Esophagus muscularis mucosa (tissue), 4 donors: ENCODE results near the gene CIC. TPM values are rescaled to one million over a fixed set of nuclear protein-coding genes. Genes with fewer than 3 reads are reported as not detected.

Experiments
- DNase-seq: peaks from one replicate; pipeline ENCODE4 v3.0.0-alpha.2; 2017; ENCODE audit errors: extremely low spot score
- H3K27ac ChIP-seq, 4 donors: fragments of 200-600 bp; sonication (generic); replicated peaks in 1 of 4; 1 replicate in 3 of 4; 2 replicates in 1 of 4; pipeline ENCODE4 v1.5.1; 2016 to 2019; ENCODE audit warnings: mild to moderate bottlenecking in 1 of 4
- H3K27me3 ChIP-seq, 4 donors: fragments of 200-600 bp; sonication (generic); one replicate each; pipeline versions ENCODE4 v1.5.1 to v1.6.0; 2016 to 2019
- H3K36me3 ChIP-seq, 4 donors: fragments of 200-600 bp; sonication (generic); one replicate each; pipeline ENCODE4 v1.5.1; 2016 to 2019
- H3K4me1 ChIP-seq, 4 donors: fragments of 200-600 bp; sonication (generic); one replicate each; pipeline ENCODE4 v1.5.1; 2016 to 2019
- H3K4me3 ChIP-seq, 4 donors: fragments of 200-600 bp; sonication (generic); 1 replicate in 2 of 4; 2 replicates in 2 of 4; pipeline ENCODE4 v1.5.1; 2016 to 2019; ENCODE audit warnings: mild to moderate bottlenecking in 4 of 4, moderate library complexity in 1 of 4
- H3K9me3 ChIP-seq, 4 donors: fragments of 200-600 bp; sonication (generic); 1 replicate in 3 of 4; 2 replicates in 1 of 4; pipeline ENCODE4 v1.5.1; 2016 to 2019
- EP300 ChIP-seq: sonication (generic); formaldehyde crosslinking; IDR thresholded peaks from one replicate; pipeline ENCODE4 v1.6.1; 2017; ENCODE audit warnings: antibody characterized with exemption
- POLR2A ChIP-seq: fragments of 450-650 bp; IDR thresholded peaks from one replicate; pipeline ENCODE4 v1.6.1; 2017; ENCODE audit warnings: antibody characterized with exemption, moderate library complexity, mild to moderate bottlenecking, low read depth
- POLR2AphosphoS5 ChIP-seq, 2 donors: sonication (generic); formaldehyde crosslinking; IDR thresholded peaks; one replicate each; pipeline ENCODE4 v1.6.1; 2017; ENCODE audit warnings: antibody characterized with exemption in 2 of 2
- WGBS: methylation state at CpG from one replicate; pipeline ENCODE4 v1.1.5; 2018; 5-methylcytosine and 5-hydroxymethylcytosine counted together
- intact Hi-C: fragments of 100-400 bp; cut with DNase I; formaldehyde crosslinking; loops from one replicate; pipeline ENCODE4 v1.15.1; 2023
- total RNA-seq, 4 donors: library from RNA; depleted of rRNA; stranded (reverse); fragments of >200 nt; gene quantifications; one replicate each; pipeline versions ENCODE4 v1.1.0 to v1.2.1, GENCODE V29; 2016
- TF ChIP-seq, protein P1 (sequence below), 3 experiments: fragments of 200-600 bp in 2 of 3; fragments of 450-650 bp in 1 of 3; sonication (generic) in 2 of 3; IDR thresholded peaks; one replicate each; pipeline ENCODE4 v1.5.1; 2017 to 2019; ENCODE audit warnings: antibody characterized with exemption in 3 of 3, mild to moderate bottlenecking in 2 of 3, moderate library complexity in 1 of 3

CIC gene
- total RNA-seq, 4 donors from 2014 or later: 37.8 to 74.2 (median 56.3) TPM

DNA sequence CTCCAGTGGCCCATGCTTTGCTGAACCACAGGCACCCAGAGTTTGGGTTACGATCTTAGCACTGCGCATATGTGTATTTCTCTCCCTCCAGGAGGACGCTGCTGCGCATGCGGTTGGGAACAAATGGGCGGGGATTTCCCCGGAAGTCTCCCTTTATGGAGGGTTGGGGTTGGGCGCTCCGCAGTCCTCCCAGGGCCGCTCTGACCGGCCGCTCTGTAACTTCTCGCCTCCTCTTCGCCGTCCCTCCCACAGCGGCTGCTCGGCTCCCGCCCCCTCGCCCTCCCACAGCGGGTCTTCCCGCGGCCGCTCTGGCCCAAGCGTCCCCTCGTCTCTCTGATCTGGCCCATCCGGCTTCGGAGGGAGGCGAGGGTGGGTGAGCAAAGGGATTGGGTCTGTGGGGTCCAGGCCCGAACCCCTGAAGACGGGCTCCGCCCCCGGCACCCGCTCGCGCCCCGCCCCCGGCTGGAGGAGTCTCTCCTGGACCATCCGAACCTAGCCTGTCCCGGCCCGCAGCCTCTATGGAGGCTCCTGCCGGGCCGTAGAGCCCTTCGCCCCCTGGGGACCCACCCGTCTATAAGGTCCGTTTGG lies 56.4 kb downstream of the CIC start, which contains the start of gene MEGF8:
TSS of gene MEGF8 (plus strand) at position 328 of the 588 bp plus-strand sequence. CDS start 609 bp downstream, outside the sequence.
- H3K4me1 ChIP-seq: peaks cover 31 to 48% (median 43%) of the 10 kb centered on the region in 4 donors
- no peaks in the 10 kb centered on the region for H3K9me3 ChIP-seq
- WGBS: no CpG with 5 or more reads among the region's 45 CpGs
- DNase-seq: peak; percentile 99
- peak within 1 kb of the TSS; percentile 89 to 97 (median 92) for H3K4me3 ChIP-seq
- H3K27ac ChIP-seq: peak within 1 kb of the TSS; percentile 76 to 81 (median 80)
- TF ChIP-seq EP300: no peak
- TF ChIP-seq POLR2AphosphoS5 (IDR thresholded peaks at IDR 0.05): peak; percentile 84 to 96
- TF ChIP-seq, protein P1, sequence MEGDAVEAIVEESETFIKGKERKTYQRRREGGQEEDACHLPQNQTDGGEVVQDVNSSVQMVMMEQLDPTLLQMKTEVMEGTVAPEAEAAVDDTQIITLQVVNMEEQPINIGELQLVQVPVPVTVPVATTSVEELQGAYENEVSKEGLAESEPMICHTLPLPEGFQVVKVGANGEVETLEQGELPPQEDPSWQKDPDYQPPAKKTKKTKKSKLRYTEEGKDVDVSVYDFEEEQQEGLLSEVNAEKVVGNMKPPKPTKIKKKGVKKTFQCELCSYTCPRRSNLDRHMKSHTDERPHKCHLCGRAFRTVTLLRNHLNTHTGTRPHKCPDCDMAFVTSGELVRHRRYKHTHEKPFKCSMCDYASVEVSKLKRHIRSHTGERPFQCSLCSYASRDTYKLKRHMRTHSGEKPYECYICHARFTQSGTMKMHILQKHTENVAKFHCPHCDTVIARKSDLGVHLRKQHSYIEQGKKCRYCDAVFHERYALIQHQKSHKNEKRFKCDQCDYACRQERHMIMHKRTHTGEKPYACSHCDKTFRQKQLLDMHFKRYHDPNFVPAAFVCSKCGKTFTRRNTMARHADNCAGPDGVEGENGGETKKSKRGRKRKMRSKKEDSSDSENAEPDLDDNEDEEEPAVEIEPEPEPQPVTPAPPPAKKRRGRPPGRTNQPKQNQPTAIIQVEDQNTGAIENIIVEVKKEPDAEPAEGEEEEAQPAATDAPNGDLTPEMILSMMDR (IDR thresholded peaks at IDR 0.05): peak; percentile 85 to 92 (median 91)
- no peak for TF ChIP-seq POLR2A
- no peaks in the 10 kb centered on the region for H3K36me3 ChIP-seq
- intact Hi-C loops: loop anchor here (5.0 to 10.0 kb wide), 2 partner anchors 72 to 191 kb away; partner anchors contain the start of gene POU2F2
- peaks cover 9 to 33% (median 19%) of the 10 kb centered on the region in 4 donors for H3K27me3 ChIP-seq

DNA sequence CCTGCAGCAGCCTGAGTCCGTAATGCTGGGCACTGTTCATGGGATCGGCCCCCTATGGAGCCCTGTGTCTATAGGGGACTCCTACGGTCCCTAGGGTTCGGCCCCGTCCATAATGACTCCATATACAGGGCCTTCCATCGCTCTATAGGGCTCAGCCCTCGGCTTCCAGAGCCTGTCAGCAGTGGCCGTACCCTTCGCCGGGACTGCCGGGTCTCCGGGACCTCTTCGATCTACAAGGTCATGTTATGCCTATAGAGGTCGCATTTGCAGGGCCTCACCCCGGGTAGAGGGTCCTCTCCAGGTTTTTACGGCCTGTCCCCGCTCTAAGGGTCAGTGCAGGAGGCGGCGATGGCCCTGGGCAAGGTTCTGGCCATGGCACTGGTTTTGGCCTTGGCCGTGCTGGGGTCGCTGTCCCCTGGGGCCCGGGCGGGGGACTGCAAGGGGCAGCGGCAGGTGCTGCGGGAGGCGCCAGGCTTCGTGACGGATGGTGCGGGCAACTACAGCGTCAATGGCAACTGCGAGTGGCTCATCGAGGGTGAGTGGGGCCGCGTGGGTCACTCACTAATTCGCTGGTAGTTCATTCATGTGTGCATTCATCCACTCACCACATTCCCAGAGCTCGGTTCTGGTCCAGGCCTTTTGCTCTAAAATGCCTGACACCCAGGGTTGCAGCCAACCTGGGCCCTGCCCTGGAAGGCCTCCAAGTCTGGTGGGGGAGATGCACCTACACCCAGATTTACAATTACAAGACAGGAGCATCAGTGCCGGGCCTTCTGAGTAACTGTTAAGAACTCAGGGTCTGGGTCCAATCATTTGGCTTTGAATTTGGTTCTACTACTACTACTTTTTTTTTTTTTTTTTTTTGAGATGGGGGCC lies 57.1 kb downstream of the CIC start:
- intact Hi-C loops: loop anchor here (5.0 to 10.0 kb wide), 2 partner anchors 71 to 191 kb away; partner anchors contain the start of gene POU2F2
- WGBS: 13% methylated on average over 6 of the region's 37 CpGs
- peak overlapping the region; percentile 76 to 81 (median 80) for H3K27ac ChIP-seq
- no peaks in the 10 kb centered on the region for H3K36me3 ChIP-seq
- H3K9me3 ChIP-seq: no peaks in the 10 kb centered on the region
- peak overlapping the region; percentile 89 to 97 (median 92) for H3K4me3 ChIP-seq
- peaks cover 31 to 54% (median 43%) of the 10 kb centered on the region in 4 donors for H3K4me1 ChIP-seq
- no peak for DNase-seq
- TF ChIP-seq, protein P1 (IDR thresholded peaks at IDR 0.05): no peak
- TF ChIP-seq EP300 (no peak), POLR2AphosphoS5 (IDR thresholded peaks at IDR 0.05) (no peak), POLR2A (no peak)
- peaks cover 9 to 33% (median 19%) of the 10 kb centered on the region in 4 donors for H3K27me3 ChIP-seq

DNA sequence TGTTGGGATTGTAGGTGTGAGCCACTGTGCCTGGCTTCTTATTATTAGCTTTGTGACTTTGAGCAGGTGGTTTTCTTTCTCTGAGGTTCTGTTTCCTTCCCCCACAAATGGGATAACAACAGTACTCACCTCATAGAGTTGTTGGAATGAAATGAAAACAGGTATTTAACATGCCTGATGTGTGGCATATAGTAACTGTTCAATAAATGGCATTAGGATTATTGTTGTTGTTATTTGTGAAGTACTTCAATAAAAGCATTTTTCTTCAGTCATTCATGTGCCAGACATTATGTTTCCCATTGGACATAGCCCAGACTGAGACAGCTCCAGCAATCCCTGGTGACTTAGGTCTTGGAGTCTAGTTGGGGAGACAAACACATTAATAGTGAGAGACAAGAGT lies 57.9 kb downstream of the CIC start:
- TF ChIP-seq, protein P1 (IDR thresholded peaks at IDR 0.05): no peak
- TF ChIP-seq EP300: no peak
- TF ChIP-seq POLR2A: no peak
- no peak for TF ChIP-seq POLR2AphosphoS5 (IDR thresholded peaks at IDR 0.05)
- peaks cover 31 to 54% (median 43%) of the 10 kb centered on the region in 4 donors for H3K4me1 ChIP-seq
- H3K36me3 ChIP-seq: no peaks in the 10 kb centered on the region
- H3K4me3 ChIP-seq: peak overlapping the region in 1 of 4 donors; percentile 91
- DNase-seq: no peak
- intact Hi-C loops: loop anchor here (5.0 to 10.0 kb wide), 2 partner anchors 70 to 192 kb away; partner anchors contain the start of gene POU2F2
- H3K9me3 ChIP-seq: no peaks in the 10 kb centered on the region
- H3K27ac ChIP-seq: no peak overlapping the region
- peaks cover 9 to 30% (median 19%) of the 10 kb centered on the region in 4 donors for H3K27me3 ChIP-seq

DNA sequence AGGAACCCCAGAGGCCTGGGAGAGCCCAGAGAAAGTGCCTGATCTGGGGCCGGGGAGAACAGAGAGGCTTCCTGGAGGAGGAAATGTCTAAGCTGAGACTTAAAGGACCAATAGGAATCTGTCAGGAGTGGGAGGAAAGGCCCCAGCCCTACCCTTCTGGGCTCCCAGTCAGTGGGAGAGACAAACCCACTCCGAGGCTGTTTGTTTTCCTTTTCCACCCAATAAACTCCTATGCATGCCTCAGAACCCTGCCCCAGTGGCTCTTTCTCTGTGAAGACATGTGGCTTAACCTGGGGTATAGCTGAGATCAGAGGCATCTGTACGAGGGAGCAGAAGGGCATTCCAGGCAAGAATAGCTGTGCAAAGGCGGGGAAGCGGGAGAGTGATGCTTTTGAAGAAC lies 58.3 kb downstream of the CIC start:
- TF ChIP-seq EP300: no peak
- TF ChIP-seq, protein P1 (IDR thresholded peaks at IDR 0.05): no peak
- no peak for TF ChIP-seq POLR2A
- no peak for TF ChIP-seq POLR2AphosphoS5 (IDR thresholded peaks at IDR 0.05)
- Histone ChIP-seq H3K4me1 (peaks cover 31 to 54% (median 43%) of the 10 kb centered on the region in 4 donors), H3K27me3 (peaks cover 9 to 26% (median 19%) of the 10 kb centered on the region in 4 donors), H3K27ac (no peak overlapping the region), H3K4me3 (no peak overlapping the region), H3K36me3 (no peaks in the 10 kb centered on the region), H3K9me3 (no peaks in the 10 kb centered on the region)
- intact Hi-C loops: loop anchor here (5.0 to 10.0 kb wide), 2 partner anchors 70 to 193 kb away; partner anchors contain the start of gene POU2F2
- no peak for DNase-seq
- 88% methylated on average over 5 of the region's 5 CpGs for WGBS
